Right renal pelvis (tissue), 4 donors: ENCODE results near the gene NLGN1. TPM values are rescaled to one million over a fixed set of nuclear protein-coding genes. Genes with fewer than 3 reads are reported as not detected.
"Not testable (repeated sequence)": the region's sequence is repeated elsewhere in the genome, so short reads cannot be mapped to it uniquely, and the experiment has no call there.

Source experiments
- DNase-seq, 4 donors: peaks; one replicate each; pipeline ENCODE4 v3.0.0-alpha.2; 2013; ENCODE audit warnings: low read depth in 4 of 4, low spot score in 3 of 4, missing footprints in 1 of 4
- polyA plus RNA-seq, 4 donors: library from polyadenylated mRNA; unstranded; fragments of 120-200 nt; gene quantifications; one replicate each; pipeline ENCODE4 v1.2.1, GENCODE V29; 2013; ENCODE audit not compliant: insufficient read length in 4 of 4

The NLGN1 gene
- 1 to 10 TPM; 1.8 to 3.8 (median 3.0) TPM for polyA plus RNA-seq

GRCh38 chr3:173397161-173398110 lies at the start of gene NLGN1:
TSS of gene NLGN1 (plus strand) at chr3:173397744.
- peak in 2 of 4 donors; percentile 42 to 47 for DNase-seq

DNA sequence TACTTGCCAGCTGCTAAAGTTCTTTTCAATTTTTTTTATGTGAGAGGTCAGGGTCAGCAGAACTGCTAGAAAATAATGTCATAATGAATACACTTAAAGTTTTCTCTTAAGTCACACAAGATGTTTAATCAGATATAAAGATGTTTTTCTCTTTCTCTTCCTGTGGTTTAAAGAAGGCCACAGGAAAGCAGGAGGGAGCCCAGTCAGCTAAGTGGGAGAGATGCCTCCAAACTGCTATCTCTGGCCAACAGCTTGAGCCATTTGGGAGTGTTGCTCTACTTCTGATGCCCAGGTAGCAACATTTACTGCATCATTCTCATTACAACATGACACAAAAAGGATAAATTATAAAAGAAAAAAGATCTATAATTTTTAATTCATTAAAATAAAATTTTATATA lies 45.7 kb upstream of the NLGN1 start:
- DNase-seq = no peak

DNA sequence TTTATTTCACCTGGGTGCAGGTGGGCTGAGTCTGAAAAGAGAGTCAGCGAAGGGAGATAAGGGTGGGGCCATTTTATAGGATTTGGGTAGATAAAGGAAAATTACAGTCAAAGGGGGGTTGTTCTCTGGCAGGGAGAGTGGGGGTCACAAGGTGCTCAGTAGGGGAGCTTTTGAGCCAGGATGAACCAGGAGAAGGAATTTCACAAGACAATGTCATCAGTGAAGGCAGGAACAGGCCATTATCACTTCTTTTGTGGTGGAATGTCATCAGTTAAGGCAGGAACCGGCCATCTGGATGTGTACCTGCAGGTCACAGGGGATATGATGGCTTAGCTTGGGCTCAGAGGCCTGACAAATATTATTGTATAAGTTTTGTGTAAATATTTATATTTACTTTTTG lies 44.4 kb upstream of the NLGN1 start:
- not testable (repeated sequence) for DNase-seq

DNA sequence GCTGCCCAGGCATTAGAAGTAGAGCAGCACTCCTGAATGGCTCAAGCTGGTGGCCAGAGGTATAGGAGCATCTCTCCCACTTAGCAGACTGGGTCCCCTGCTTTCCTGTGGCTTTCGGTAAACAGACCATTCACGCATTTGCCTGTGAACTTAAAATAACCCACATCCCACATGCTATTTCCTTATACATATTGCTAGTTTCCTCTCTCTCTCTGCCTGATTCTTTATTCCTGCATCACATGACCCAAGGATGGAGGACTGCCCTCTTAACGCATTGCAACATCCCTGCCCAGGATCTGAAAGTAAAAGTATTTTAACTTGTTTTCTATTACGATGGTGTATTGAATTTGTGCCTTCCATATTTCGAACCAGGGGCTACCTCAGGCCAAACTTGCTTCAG lies 43.4 kb upstream of the NLGN1 start:
- DNase-seq = no peak

GRCh38 chr3:173371848-173372487 lies 25.6 kb upstream of the NLGN1 start:
- peak in 2 of 4 donors; percentile 1 to 4 for DNase-seq

- DNase-seq = no peak
Measured at GRCh38 chr3:173380681-173381080, 16.9 kb upstream of the NLGN1 start.

GRCh38 chr3:173381936-173382335 lies 15.6 kb upstream of the NLGN1 start:
- not testable (repeated sequence) for DNase-seq

DNA sequence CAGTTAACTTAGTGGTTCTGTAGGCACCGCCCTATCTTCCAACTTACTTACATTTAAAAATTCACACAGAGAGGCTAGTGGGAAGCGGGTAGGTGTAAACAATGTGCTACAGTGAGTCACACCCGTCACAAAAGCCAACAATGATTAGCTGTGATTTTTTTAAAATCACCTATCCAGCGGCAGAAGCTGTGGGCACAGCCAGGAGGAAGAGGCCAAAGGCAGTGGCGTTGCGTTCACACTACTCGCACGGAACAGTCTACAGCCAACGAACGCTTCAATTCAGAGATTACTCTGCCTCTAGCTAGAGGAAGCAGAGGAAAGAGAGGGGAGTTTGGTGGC lies 2.5 kb upstream of the NLGN1 start:
- DNase-seq = no peak

GRCh38 chr3:173395412-173396181 lies 1.9 kb upstream of the NLGN1 start:
- peak in 2 of 4 donors; percentile 61 to 62 for DNase-seq

- DNase-seq = peak in 2 of 4 donors; percentile 6 to 7
Measured at GRCh38 chr3:173396191-173397041, 1.1 kb upstream of the NLGN1 start.

DNA sequence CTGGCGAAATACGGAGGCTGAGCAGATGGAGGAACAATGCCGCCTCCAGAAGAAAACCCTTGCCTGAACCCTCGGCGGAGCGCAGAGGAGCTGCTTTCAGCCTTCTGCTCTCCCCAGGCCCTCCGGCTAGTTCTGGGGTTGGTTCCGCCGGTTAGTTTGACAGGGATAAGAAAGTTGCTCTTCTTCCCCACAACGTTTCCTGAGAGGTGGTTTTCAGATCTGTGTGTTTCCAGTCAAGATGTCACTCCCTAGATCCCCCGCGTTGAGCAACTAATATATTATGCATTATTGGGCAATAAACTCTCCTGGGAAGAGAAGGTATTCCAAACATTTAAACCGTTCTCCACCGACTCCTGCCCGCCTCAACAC lies 551 bp downstream of the NLGN1 start:
- peak in 1 of 4 donors; percentile 2 for DNase-seq

DNA sequence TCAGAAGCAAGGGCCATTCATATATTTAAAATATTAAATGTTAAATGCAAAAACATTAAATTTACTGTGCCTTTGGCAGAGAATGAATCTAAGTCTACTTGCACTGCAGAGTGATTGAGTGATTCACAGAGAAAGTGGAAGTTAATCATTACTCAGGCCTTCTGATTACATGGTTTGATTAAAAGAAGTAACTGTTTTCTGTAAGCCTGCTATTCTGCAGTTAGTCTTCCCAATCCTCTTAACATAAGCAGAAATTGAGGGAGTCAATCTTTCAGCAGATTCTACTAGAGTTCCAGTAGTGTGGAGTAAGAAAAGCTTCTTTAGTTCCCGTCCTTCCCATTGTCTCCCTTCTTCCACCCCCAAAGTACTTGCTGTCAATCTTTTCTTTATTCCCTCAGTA lies 1.5 kb downstream of the NLGN1 start:
- peak in 1 of 4 donors; percentile 1 for DNase-seq

DNA sequence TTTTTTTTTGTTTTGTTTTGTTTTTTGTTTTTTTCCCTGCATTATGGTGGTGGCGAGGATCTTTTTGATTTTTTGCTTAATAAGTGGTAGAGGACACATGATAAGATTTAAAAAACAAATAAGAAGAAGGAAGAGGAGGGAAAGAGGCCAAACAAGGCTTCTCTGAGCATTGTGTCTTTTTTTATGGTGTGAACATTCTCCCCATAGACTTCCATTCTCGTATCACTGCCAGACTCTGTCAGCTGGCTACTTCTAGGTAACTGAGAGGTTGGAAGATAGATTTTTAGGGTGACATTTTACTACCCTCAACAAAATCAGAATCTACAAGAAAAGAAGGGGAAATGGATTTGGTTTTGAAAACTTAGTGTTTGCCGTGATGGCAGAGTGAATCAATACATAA lies 3.8 kb downstream of the NLGN1 start:
- DNase-seq = no peak

- DNase-seq = no peak
Measured at GRCh38 chr3:173402656-173403055, 5.1 kb downstream of the NLGN1 start.

DNA sequence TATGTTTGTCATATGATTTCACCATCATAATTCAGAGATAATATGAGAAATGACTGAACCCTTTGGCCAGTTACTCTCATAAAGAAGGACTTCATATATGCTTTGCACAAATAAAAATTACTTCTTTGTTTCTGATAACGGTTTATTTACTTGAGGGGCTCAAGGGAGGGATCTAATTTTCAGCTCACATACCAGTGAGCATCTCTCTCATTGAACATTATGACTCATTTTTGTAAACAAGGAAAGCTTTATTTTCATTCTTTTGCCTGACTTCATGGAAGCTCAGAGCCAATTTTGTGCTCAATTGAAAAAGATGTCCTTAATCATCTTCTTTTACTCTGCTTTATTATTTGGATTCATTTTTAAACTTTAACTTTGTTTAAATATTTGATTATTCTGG lies 5.8 kb downstream of the NLGN1 start:
- DNase-seq = no peak

DNA sequence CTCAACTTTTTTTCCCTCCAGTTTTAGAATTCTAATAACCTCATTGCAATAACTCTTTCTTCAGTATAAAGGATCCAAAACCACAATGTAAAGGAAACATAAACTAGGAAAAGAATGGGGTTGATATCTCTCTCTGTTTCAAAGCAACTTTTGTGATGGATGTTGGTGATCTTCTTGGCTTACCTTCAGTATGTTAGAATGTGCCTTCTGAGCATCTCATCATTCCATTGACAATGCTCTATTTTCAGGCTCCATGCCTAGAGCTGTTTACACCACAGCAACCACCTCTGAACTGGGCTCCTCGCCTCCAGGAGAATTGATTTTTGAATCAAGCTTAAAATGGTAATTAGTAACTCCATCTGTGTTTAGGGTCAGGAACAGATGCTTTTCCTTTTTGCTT lies 6.6 kb downstream of the NLGN1 start:
- no peak for DNase-seq

DNA sequence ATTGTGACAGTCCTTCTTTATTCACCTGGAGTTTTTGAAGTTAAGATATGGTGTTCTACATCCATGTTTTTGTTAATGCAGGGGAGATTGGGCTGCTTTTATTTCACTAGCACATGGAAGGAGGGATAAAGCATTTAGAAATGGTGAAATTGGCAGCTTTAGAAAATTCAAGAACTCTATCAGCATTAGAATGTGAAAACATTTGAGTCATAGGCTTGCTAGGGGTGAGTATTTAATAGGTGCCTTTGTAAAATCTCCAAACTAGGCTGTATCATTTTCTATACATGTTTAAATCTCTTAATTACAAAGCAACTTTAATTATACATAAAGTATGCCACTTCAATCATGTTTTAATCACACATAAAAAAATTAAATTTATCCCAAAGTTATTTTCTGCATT lies 12.9 kb downstream of the NLGN1 start:
- DNase-seq = no peak

DNA sequence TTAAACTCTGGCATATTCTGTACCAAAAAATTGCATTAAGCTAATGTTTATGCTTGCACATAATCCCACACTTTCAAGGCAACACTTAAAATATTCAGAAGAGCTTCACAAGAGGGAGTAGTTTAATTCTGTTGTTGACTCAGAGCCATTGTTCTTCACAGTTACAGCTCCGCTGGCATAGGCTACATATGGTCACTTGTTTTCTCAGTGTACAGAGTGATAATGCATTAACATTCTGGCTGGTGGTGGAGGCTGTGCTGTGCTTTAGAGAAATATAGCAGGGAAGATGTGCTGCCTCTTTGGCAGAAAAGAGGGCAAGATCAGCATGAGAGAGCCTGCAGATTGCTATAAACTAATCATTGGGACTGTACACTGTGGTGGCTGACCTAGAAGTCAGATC lies 13.3 kb downstream of the NLGN1 start:
- DNase-seq = no peak

DNA sequence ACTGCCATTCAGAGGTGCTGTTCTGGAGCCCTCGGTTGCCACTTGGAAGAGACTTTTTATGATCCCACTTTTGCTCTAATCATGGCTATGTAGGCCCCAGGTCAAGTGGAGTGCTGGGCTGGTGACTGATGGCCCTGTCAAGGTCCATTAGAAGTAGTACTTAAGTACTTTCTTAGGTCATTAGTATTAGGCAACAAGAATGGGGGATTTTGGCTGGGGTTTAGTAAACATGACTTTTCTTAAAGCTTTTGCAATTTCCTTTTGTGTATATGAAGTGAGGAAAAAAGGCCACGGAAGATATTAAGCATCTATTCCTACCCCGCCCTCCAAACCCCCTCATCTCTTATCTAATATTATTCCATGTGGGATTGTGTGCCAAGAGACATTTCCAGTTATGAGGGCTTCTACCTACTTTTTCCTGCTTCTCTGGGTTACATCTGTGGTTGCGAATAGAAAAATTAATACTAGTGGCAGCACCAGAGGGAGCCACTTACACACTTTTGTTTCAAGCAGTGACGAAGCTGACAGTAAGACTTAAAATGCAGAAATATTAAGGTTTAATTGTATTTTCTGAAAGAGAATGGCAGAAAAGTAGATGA lies 13.9 kb downstream of the NLGN1 start:
- peak in 2 of 4 donors; percentile 12 to 17 for DNase-seq

GRCh38 chr3:173416070-173416469 lies 18.5 kb downstream of the NLGN1 start:
- DNase-seq = no peak
